CD4-positive, alpha-beta memory T cell (primary cell): Measurements from ENCODE around the gene EEF1B2. TPM values are rescaled to one million over a fixed set of nuclear protein-coding genes. Genes with fewer than 3 reads are reported as not detected.
"Not testable (repeated sequence)": the region's sequence is repeated elsewhere in the genome, so short reads cannot be mapped to it uniquely, and the experiment has no call there.

Experiments used
- CTCF ChIA-PET: fragments of 350-600 bp; sonication (Branson Sonifier 250); formaldehyde crosslinking; loops from one replicate; lab custom pipeline; 2021; ENCODE audit warnings: inconsistent platforms; ENCODE audit not compliant: partially characterized antibody; lab: Charles Lee
- POLR2A ChIA-PET: fragments of 350-600 bp; sonication (Branson Sonifier 250); formaldehyde crosslinking; loops from one replicate; lab custom pipeline; 2021; ENCODE audit not compliant: partially characterized antibody; lab: Charles Lee
- DNase-seq, 5 donors: peaks; one replicate each; pipeline versions ENCODE4 v3.0.0 to v3.0.0-alpha.2; 2020 to 2022; ENCODE audit warnings: mixed read lengths in 1 of 5
- H3K27ac ChIP-seq: one replicate; pipeline ENCODE4 v1.7.0; 2013; ENCODE audit warnings: low read depth, low read length
- H3K27me3 ChIP-seq: 2 replicates; pipeline ENCODE4 v1.7.0; 2013; ENCODE audit warnings: mild to moderate bottlenecking, low read length, moderate library complexity; ENCODE audit not compliant: insufficient read depth
- H3K36me3 ChIP-seq: 2 replicates; pipeline ENCODE4 v1.7.0; 2013; ENCODE audit warnings: mild to moderate bottlenecking, low read length, moderate library complexity; ENCODE audit not compliant: insufficient read depth
- H3K4me1 ChIP-seq: 2 replicates; pipeline ENCODE4 v1.7.0; 2013; ENCODE audit warnings: mild to moderate bottlenecking, low read length, moderate library complexity; ENCODE audit not compliant: insufficient read depth
- H3K4me3 ChIP-seq, 2 donors: one replicate each; pipeline ENCODE4 v1.7.0; 2013; ENCODE audit warnings: low read length in 2 of 2, mild to moderate bottlenecking in 1 of 2
- H3K9me3 ChIP-seq, 2 donors: one replicate each; pipeline ENCODE4 v1.7.0; 2013; ENCODE audit warnings: low read length in 2 of 2, control low read depth in 1 of 2; ENCODE audit not compliant: control insufficient read depth in 1 of 2
- H3K27ac Mint-ChIP-seq, 7 donors: one replicate each; pipeline ENCODE4 v1.8.0; 2020 to 2021; ENCODE audit warnings: mixed read lengths in 7 of 7, mild to moderate bottlenecking in 6 of 7, inconsistent platforms in 3 of 7, moderate library complexity in 3 of 7
- H3K27me3 Mint-ChIP-seq, 2 donors: one replicate each; pipeline ENCODE4 v1.8.0; 2020 to 2021; ENCODE audit warnings: mixed read lengths in 2 of 2
- H3K36me3 Mint-ChIP-seq, 2 donors: one replicate each; pipeline ENCODE4 v1.8.0; 2020 to 2021; ENCODE audit warnings: mixed read lengths in 2 of 2, inconsistent platforms in 1 of 2, mild to moderate bottlenecking in 1 of 2
- H3K4me1 Mint-ChIP-seq, 4 donors: one replicate each; pipeline ENCODE4 v1.8.0; 2020 to 2021; ENCODE audit warnings: mixed read lengths in 4 of 4, mild to moderate bottlenecking in 1 of 4
- H3K4me3 Mint-ChIP-seq, 8 donors: one replicate each; pipeline ENCODE4 v1.8.0; 2020 to 2021; ENCODE audit warnings: mixed read lengths in 8 of 8, mild to moderate bottlenecking in 7 of 8, moderate library complexity in 6 of 8, inconsistent platforms in 3 of 8
- H3K9me3 Mint-ChIP-seq, 8 donors: one replicate each; pipeline ENCODE4 v1.8.0; 2020 to 2021; ENCODE audit warnings: mixed read lengths in 8 of 8, mild to moderate bottlenecking in 5 of 8, inconsistent platforms in 3 of 8, moderate library complexity in 1 of 8
- intact Hi-C: fragments of 100-400 bp; cut with micrococcal nuclease; formaldehyde crosslinking; loops from one replicate; pipeline ENCODE4 v1.15.1; 2023
- polyA plus RNA-seq, 2 donors: library from polyadenylated mRNA; unstranded; fragments of 300-500 nt; fragmentation: Illumina TruSeq; gene quantifications; one replicate each; pipeline ENCODE4 v1.2.3, GENCODE V29; 2021
- total RNA-seq, 2 experiments: library from RNA; stranded (reverse); gene quantifications; one replicate each; pipeline ENCODE4 v1.2.3, GENCODE V29; 2021

EEF1B2 gene
- total and polyA plus RNA-seq, 4 experiments from 2014 or later, result 784 to 1,026 (median 981) TPM

DNA sequence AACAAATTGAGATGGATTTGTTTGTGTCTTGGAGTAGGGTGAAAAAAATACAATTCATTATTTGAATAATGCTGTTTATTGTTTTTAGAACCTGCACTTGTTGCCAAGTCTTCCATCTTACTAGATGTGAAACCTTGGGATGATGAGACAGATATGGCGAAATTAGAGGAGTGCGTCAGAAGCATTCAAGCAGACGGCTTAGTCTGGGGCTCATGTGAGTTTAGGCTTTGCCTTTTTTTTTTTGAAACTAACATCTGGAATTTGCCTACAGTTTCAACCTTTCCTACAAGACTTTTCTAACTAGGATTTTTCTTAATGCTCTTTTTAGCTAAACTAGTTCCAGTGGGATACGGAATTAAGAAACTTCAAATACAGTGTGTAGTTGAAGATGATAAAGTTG is 2.7 kb downstream of the EEF1B2 start:
- DNase-seq, POLR2A ChIA-PET, H3K27ac ChIP-seq, H3K9me3 Mint-ChIP-seq, H3K4me3 ChIP-seq, H3K27me3 ChIP-seq, H3K9me3 ChIP-seq, H3K27me3 Mint-ChIP-seq: not testable (repeated sequence)
- peak overlapping the region in 1 of 8 donors; percentile 48 for H3K4me3 Mint-ChIP-seq
- intact Hi-C loops, result loop anchor here (5.0 to 10.0 kb wide), 3 partner anchors 282 to 1315 kb away; partner anchors contain the start of gene ADAM23
- peaks cover 15% of the 10 kb centered on the region for H3K36me3 ChIP-seq
- peaks cover 32 to 62% (median 50%) of the 10 kb centered on the region in 4 donors for H3K4me1 Mint-ChIP-seq
- H3K36me3 Mint-ChIP-seq, result peaks cover 33 to 61% of the 10 kb centered on the region in 2 donors
- CTCF ChIA-PET, result interaction anchor here (1.3 to 3.6 kb wide), 3 partner anchors 75 to 397 kb away, joined by 3 to 19 read pairs (median 7); partner anchors contain the start of gene INO80D
- H3K4me1 ChIP-seq, result peaks cover 35% of the 10 kb centered on the region
- H3K27ac Mint-ChIP-seq, result peak overlapping the region in 4 of 7 donors; percentile 32 to 98 (median 56)

DNA sequence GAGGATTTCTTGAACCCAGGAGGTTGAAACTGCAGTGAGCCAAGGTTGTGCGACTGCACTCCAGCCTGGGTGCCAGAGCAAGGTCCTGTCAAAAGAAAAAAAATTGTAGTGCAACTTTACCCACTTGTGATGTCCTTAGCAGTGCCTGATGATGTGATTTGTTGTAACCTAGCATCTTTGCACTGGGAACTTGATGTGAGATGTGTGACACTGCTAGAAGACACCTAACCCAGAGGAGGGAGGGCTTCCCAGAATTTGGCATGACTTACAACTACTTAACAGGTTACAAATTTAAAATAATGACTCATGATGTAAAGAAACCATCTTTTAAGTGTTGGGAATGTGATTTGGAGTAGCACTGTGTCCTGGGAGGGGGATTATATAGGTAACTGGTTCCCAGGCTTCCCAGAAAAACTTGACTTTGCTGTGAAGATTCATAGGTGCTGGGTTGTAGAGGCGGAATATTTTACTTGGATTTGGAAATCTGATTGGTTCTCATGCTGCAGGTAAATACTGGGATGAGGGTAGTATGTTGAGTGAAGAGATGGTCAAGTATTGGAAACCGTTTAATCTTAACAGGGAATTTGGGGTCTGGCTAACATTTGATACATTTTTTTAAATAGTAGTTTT is 3.7 kb downstream of the EEF1B2 start:
- Mint-ChIP-seq H3K27ac (peak overlapping the region in 4 of 7 donors; percentile 2 to 98 (median 42)), H3K9me3 (peaks cover 0 to 2% (median 0%) of the 10 kb centered on the region in 8 donors), H3K36me3 (peaks cover 37 to 61% of the 10 kb centered on the region in 2 donors), H3K27me3 (no peaks in the 10 kb centered on the region), H3K4me3 (no peak overlapping the region), H3K4me1 (peaks cover 25 to 52% (median 42%) of the 10 kb centered on the region in 4 donors)
- DNase-seq, result no peak
- no peak overlapping the region for H3K4me3 ChIP-seq
- H3K36me3 ChIP-seq, result peaks cover 15% of the 10 kb centered on the region
- no peaks in the 10 kb centered on the region for H3K9me3 ChIP-seq
- peaks cover 25% of the 10 kb centered on the region for H3K4me1 ChIP-seq
- intact Hi-C loops, result loop anchor here (5.0 to 10.0 kb wide), 3 partner anchors 281 to 1314 kb away; partner anchors contain the start of gene ADAM23
- ChIA-PET CTCF (interaction anchor here (1.2 to 2.4 kb wide), 2 partner anchors 71 to 396 kb away, joined by 3 to 19 read pairs; no protein-coding TSS in a partner anchor), POLR2A (no interaction called here)
- no peak overlapping the region for H3K27ac ChIP-seq
- no peaks in the 10 kb centered on the region for H3K27me3 ChIP-seq

DNA sequence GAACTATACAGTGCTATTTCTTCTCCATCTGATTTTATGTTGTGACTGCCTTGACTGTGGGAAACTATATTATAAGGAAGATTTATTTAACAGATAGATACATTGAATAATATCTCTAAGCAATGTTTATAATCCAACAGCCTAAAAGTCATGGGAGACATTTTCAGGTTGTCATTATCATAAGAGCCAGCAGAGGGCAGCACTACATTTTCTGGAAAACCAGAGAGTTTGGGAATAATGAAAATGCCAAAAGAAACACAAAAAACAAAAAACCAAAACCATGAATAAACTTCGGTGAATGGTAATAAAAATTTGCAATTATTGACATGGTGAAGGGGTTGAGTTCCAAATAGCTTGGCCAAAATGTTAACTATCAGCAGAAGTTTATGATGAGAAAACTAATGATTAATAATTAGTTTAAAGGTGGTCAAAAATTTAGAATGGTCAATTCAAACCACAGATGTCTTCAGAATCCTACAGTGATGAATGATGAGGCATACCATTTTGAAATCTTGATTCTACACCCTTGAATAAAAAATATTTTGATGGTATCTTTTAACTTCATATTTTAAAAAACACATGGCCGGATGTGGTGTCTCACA is 4.7 kb downstream of the EEF1B2 start:
- Histone ChIP-seq H3K27ac (no peak overlapping the region), H3K36me3 (peaks cover 15% of the 10 kb centered on the region), H3K27me3 (no peaks in the 10 kb centered on the region), H3K4me1 (peaks cover 21% of the 10 kb centered on the region), H3K4me3 (no peak overlapping the region), H3K9me3 (no peaks in the 10 kb centered on the region)
- H3K27ac Mint-ChIP-seq, result peak overlapping the region in 1 of 7 donors; percentile 28
- no peaks in the 10 kb centered on the region for H3K27me3 Mint-ChIP-seq
- H3K9me3 Mint-ChIP-seq, result peaks cover 0 to 2% (median 0%) of the 10 kb centered on the region in 8 donors
- POLR2A ChIA-PET, result no interaction called here
- no peak overlapping the region for H3K4me3 Mint-ChIP-seq
- CTCF ChIA-PET, result interaction anchor here (0.7 to 2.4 kb wide), 9 partner anchors 11 to 395 kb away, joined by 3 to 19 read pairs (median 4); no protein-coding TSS in a partner anchor
- peak in 4 of 5 donors; percentile 22 to 32 (median 26) for DNase-seq
- intact Hi-C loops, result loop anchor here (2.0 to 10.0 kb wide), 4 partner anchors 280 to 1313 kb away; partner anchors contain the start of gene ADAM23
- H3K36me3 Mint-ChIP-seq, result peaks cover 41 to 52% of the 10 kb centered on the region in 2 donors
- peaks cover 24 to 42% (median 35%) of the 10 kb centered on the region in 4 donors for H3K4me1 Mint-ChIP-seq

DNA sequence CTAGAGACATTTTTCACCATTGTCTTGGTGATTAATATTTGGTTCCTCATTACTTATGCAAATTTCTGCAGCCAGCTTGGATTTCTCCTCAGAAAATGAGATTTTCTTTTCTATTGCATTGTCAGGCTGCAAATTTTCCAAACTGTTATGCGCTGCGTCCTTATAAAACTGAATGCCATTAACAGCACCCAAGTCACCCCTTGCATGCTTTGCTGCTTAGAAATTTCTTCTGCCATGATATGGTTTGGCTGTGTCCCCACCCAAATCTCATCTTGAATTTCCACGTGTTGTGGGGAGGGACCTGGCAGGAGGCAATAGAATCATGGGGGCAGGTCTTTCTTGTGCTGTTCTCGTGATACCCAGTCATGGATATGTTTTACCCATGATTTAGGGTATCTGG is 8.5 kb downstream of the EEF1B2 start:
- H3K27me3 Mint-ChIP-seq, POLR2A ChIA-PET, H3K36me3 ChIP-seq, CTCF ChIA-PET, H3K27ac ChIP-seq, H3K27me3 ChIP-seq, H3K4me3 ChIP-seq, H3K9me3 ChIP-seq, H3K9me3 Mint-ChIP-seq, H3K4me1 ChIP-seq, H3K4me3 Mint-ChIP-seq, DNase-seq, H3K4me1 Mint-ChIP-seq, H3K27ac Mint-ChIP-seq: not testable (repeated sequence)
- intact Hi-C loops, result loop anchor here (10.0 kb wide), 1 partner anchor 277 kb away; the partner anchor contains the start of gene ADAM23
- H3K36me3 Mint-ChIP-seq, result peaks cover 20 to 33% of the 10 kb centered on the region in 2 donors

DNA sequence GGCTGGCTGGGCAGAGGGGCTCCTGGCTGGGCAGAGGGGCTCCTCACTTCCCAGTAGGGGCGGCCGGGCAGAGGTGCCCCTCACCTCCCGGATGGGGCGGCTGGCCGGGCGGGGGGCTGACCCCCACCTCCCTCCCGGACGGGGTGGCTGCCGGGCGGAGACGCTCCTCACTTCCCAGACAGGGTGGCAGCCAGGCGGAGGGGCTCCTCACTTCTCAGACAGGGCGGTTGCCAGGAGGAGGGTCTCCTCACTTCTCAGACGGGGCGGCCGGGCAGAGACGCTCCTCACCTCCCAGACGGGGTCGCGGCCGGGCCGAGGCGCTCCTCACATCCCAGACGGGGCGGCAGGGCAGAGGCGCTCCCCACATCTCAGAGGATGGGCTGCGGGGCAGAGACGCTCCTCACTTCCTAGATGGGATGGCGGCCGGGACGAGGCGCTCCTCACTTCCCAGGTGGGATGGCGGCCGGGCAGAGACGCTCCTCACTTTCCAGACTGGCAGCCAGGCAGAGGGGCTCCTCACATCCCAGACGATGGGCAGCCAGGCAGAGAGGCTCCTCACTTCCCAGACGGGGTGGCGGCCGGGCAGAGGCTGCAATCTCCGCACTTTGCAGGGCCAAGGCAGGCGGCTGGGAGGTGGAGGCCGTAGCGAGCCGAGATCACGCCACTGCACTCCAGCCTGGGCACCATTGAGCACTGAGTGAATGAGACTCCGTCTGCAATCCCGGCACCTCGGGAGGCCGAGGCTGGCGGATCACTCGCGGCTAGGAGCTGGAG is 12.1 kb downstream of the EEF1B2 start:
- H3K27ac ChIP-seq, intact Hi-C loops, H3K4me3 Mint-ChIP-seq, DNase-seq, POLR2A ChIA-PET, H3K4me1 ChIP-seq, H3K4me3 ChIP-seq, CTCF ChIA-PET, H3K27me3 Mint-ChIP-seq, H3K4me1 Mint-ChIP-seq, H3K36me3 ChIP-seq, H3K27ac Mint-ChIP-seq, H3K27me3 ChIP-seq, H3K9me3 Mint-ChIP-seq, H3K9me3 ChIP-seq: not testable (repeated sequence)
- peaks cover 9 to 21% of the 10 kb centered on the region in 2 donors for H3K36me3 Mint-ChIP-seq

DNA sequence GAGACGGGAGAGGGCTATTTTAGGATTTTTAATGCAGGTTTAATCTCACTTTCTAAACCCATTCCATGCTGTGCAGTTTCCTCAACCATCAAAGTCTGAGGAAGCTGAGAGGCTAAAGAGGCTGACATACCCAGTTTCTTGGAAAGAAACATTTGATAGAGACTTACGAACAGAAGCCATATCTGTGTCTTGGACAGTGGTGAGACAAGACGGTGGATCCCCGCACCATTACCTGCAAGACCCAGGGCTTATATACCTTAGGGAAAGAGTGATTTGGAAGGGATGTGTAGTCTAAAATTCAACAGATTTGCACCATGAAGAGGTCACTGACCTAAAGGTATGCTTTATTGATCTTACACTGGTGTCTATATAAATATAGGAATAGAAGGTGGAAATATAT is 13.5 kb downstream of the EEF1B2 start:
- Histone ChIP-seq H3K4me3 (no peak overlapping the region), H3K9me3 (no peaks in the 10 kb centered on the region), H3K27ac (no peak overlapping the region), H3K27me3 (no peaks in the 10 kb centered on the region), H3K36me3 (no peaks in the 10 kb centered on the region), H3K4me1 (no peaks in the 10 kb centered on the region)
- intact Hi-C loops, result no loop called here
- Mint-ChIP-seq H3K27me3 (peaks cover 3 to 4% of the 10 kb centered on the region in 2 donors), H3K4me3 (no peak overlapping the region), H3K9me3 (peaks cover 0 to 3% (median 0%) of the 10 kb centered on the region in 8 donors), H3K27ac (no peak overlapping the region), H3K36me3 (peaks cover 5 to 13% of the 10 kb centered on the region in 2 donors), H3K4me1 (no peaks in the 10 kb centered on the region)
- DNase-seq, result no peak
- ChIA-PET POLR2A (no interaction called here), CTCF (no interaction called here)
